ENCODE results near the gene EXOSC3. TPM values are rescaled to one million over a fixed set of nuclear protein-coding genes. Genes with fewer than 3 reads are reported as not detected.

Gene EXOSC3
- total and polyA plus RNA-seq, 10 of the 15 experiments (the other 5 are each of a cell fraction or from before 2014, with no cell fraction given), result 8.2 to 161 (median 61.4) TPM

GRCh38 chr9:37746448-37747270, 38.2 kb downstream of the EXOSC3 start:
- no peaks in the 10 kb centered on the region for H4K20me1 ChIP-seq (ENCODE audit: control insufficient read depth, insufficient read depth)
- in situ Hi-C loops (cut with MboI), result no loop called here
- H3K27ac ChIP-seq (ENCODE audit: control insufficient read depth, insufficient read depth), result no peak overlapping the region
- POLR2A ChIA-PET, result no interaction called here
- no peak overlapping the region for H3K9ac ChIP-seq (ENCODE audit: control insufficient read depth, insufficient read depth, low read length)
- RAD21 ChIA-PET (ENCODE audit: unreplicated experiment), result no interaction called here
- no peaks in the 10 kb centered on the region for H3K27me3 ChIP-seq (replicated peaks in 1 of 2; ENCODE audit: control insufficient read depth in 2 of 2, insufficient read depth in 2 of 2, low read length in 1 of 2)
- intact Hi-C loops (cut with micrococcal nuclease; ENCODE audit: unreplicated experiment), result loop anchor here (2.0 to 10.0 kb wide), 3 partner anchors 264 to 616 kb away; partner anchors contain the start of gene SHB
- FAIRE-seq (no peak), DNase-seq (ENCODE audit: low read depth, low spot score) (no peak), ATAC-seq (no peak)
- CTCF ChIA-PET, result interaction anchor here (0.7 to 2.4 kb wide), 5 partner anchors 33 to 517 kb away, joined by 3 to 10 read pairs (median 3); no protein-coding TSS in a partner anchor
- no peaks in the 10 kb centered on the region for H3K79me2 ChIP-seq (ENCODE audit: control insufficient read depth, insufficient read depth, low read length)
- no peak overlapping the region for H2AFZ ChIP-seq (ENCODE audit: control insufficient read depth, low read depth, low read length)
- SMC1A ChIA-PET (ENCODE audit: uncharacterized antibody, unreplicated experiment), result interaction anchor here (3.2 kb wide), 1 partner anchor 167 kb away, joined by 9 read pairs; no protein-coding TSS in a partner anchor
- H3K9me3 ChIP-seq (replicated peaks; ENCODE audit: control insufficient read depth, insufficient read depth, low read length), result no peaks in the 10 kb centered on the region
- H3K4me3 ChIP-seq, result no peak overlapping the region
- BruUV-seq (replicated peaks), result no TSS peak
- H3K36me3 ChIP-seq (ENCODE audit: control insufficient read depth in 2 of 2, insufficient read depth in 2 of 2, low read length in 1 of 2), result no peaks in the 10 kb centered on the region
- 66% methylated on average over 24 of the region's 24 CpGs for WGBS (ENCODE audit: insufficient coverage, insufficient replicate concordance, low lambda C conversion rate, missing lambda C conversion rate)
- no peaks in the 10 kb centered on the region for H3K4me1 ChIP-seq (ENCODE audit: control insufficient read depth, insufficient read depth, low read length)
- H3K4me2 ChIP-seq (ENCODE audit: control insufficient read depth, insufficient read depth), result no peak overlapping the region
- TF ChIP-seq MXI1 (IDR thresholded peaks at IDR 0.05; ENCODE audit: low read depth, low read length), result no peak
- TF ChIP-seq TCF3 (IDR thresholded peaks at IDR 0.05; ENCODE audit: borderline replicate concordance, insufficient read depth, low read depth, low read length), result no peak
- no peak for TF ChIP-seq GABPA (IDR thresholded peaks at IDR 0.05; ENCODE audit: low read depth)
- TF ChIP-seq ASH2L (IDR thresholded peaks at IDR 0.05; ENCODE audit: borderline replicate concordance, low read depth), result no peak
- TF ChIP-seq SIX5 (IDR thresholded peaks at IDR 0.05; ENCODE audit: low read depth, low read length, severe bottlenecking), result no peak
- no peak for TF ChIP-seq PRDM15 (CRISPR knock-in tag; IDR thresholded peaks at IDR 0.05)
- TF ChIP-seq SMARCA5 (IDR thresholded peaks at IDR 0.05), result no peak
- TF ChIP-seq TARDBP (IDR thresholded peaks at IDR 0.05; ENCODE audit: borderline replicate concordance), result no peak
- no peak for TF ChIP-seq MLLT1 (IDR thresholded peaks at IDR 0.05)
- TF ChIP-seq MYB (IDR thresholded peaks at IDR 0.05; ENCODE audit: borderline replicate concordance, low read depth, low read length), result no peak
- no peak for TF ChIP-seq RB1 (IDR thresholded peaks at IDR 0.05; ENCODE audit: borderline replicate concordance)
- no peak for TF ChIP-seq EP300 (IDR thresholded peaks at IDR 0.05; ENCODE audit: borderline replicate concordance in 1 of 2, control insufficient read depth in 1 of 2, low read depth in 2 of 2, low read length in 2 of 2)
- no peak for TF ChIP-seq USF2 (IDR thresholded peaks at IDR 0.05; ENCODE audit: borderline replicate concordance, low read depth, low read length)
- TF ChIP-seq LARP7 (IDR thresholded peaks at IDR 0.05), result no peak
- TF ChIP-seq SMC3 (IDR thresholded peaks at IDR 0.05; ENCODE audit: borderline replicate concordance, low read length), result no peak
- no peak for TF ChIP-seq YBX1 (IDR thresholded peaks at IDR 0.05)
- no peak for TF ChIP-seq ZNF24 (IDR thresholded peaks at IDR 0.05)
